ENCODE measurements around the gene FARS2.

The FARS2 gene

DNA sequence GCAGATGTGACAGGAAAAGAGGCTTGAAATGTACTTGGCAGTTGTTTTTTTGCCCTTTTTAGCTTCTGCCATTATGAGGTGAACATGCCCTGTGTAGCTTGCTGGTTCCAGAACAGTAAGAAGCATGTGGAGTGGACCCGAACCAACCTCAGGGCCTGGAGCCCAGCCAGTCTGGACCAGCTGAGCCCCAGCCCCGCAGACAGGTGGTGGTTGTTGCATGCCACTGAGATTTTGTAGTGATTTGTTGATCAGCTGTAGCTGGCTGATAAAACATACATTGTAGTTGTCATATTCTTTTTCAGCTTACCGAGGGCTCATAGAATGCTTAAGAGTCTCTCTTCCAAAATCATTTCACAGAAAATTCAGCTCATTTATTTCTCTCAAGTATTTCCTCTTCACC lies 182.2 kb downstream of the FARS2 start:
- no peaks in the 10 kb centered on the region for H3K79me1 ChIP-seq (ENCODE audit: low read length)
- no peak overlapping the region for H3K14ac ChIP-seq (ENCODE audit: low read length)
- no peak overlapping the region for H3K4ac ChIP-seq (ENCODE audit: low read depth, low read length)
- H4K8ac ChIP-seq (ENCODE audit: low read depth, low read length), result no peak overlapping the region
- no peak overlapping the region for H4K91ac ChIP-seq (ENCODE audit: low read depth, low read length)
- no peaks in the 10 kb centered on the region for H3K36me3 ChIP-seq (ENCODE audit: control insufficient read depth in 1 of 2, insufficient read depth in 2 of 2, low read length in 2 of 2)
- no peak overlapping the region for H3K23ac ChIP-seq (ENCODE audit: low read length)
- H3K27me3 ChIP-seq (ENCODE audit: insufficient read depth, low read length), result no peaks in the 10 kb centered on the region
- no peak overlapping the region for H4K12ac ChIP-seq (ENCODE audit: low read depth, low read length)
- H3K18ac ChIP-seq (ENCODE audit: low read length), result no peak overlapping the region
- H3K9me3 ChIP-seq (ENCODE audit: insufficient read depth, low read depth, low read length), result no peaks in the 10 kb centered on the region
- H3K4me1 ChIP-seq (ENCODE audit: control insufficient read depth in 1 of 2, insufficient read depth in 2 of 2, low read length in 2 of 2), result no peaks in the 10 kb centered on the region
- no peak overlapping the region for H2AFZ ChIP-seq (ENCODE audit: insufficient read depth, low read length, poor library complexity)
- no peaks in the 10 kb centered on the region for H3K79me2 ChIP-seq (ENCODE audit: control insufficient read depth, insufficient read depth, low read length, poor library complexity)
- no peak overlapping the region for H3K9ac ChIP-seq (ENCODE audit: low read length)
- H2BK120ac ChIP-seq (ENCODE audit: insufficient read depth, low read length, poor library complexity), result no peak overlapping the region
- H3K27ac ChIP-seq (ENCODE audit: low read depth, low read length), result no peak overlapping the region
- no peak overlapping the region for H2BK12ac ChIP-seq (ENCODE audit: low read length)
- DNase-seq, result no peak
- H2BK5ac ChIP-seq (ENCODE audit: low read depth, low read length, poor library complexity), result no peak overlapping the region
- no peak overlapping the region for H2AK5ac ChIP-seq (ENCODE audit: low read length)
- WGBS (ENCODE audit: extremely low coverage, insufficient coverage, insufficient read length), result no CpG with 5 or more reads among the region's 3 CpGs
- H3K4me2 ChIP-seq (ENCODE audit: low read length), result no peak overlapping the region
- no peak overlapping the region for H3K4me3 ChIP-seq (ENCODE audit: low read depth, low read length)

DNA sequence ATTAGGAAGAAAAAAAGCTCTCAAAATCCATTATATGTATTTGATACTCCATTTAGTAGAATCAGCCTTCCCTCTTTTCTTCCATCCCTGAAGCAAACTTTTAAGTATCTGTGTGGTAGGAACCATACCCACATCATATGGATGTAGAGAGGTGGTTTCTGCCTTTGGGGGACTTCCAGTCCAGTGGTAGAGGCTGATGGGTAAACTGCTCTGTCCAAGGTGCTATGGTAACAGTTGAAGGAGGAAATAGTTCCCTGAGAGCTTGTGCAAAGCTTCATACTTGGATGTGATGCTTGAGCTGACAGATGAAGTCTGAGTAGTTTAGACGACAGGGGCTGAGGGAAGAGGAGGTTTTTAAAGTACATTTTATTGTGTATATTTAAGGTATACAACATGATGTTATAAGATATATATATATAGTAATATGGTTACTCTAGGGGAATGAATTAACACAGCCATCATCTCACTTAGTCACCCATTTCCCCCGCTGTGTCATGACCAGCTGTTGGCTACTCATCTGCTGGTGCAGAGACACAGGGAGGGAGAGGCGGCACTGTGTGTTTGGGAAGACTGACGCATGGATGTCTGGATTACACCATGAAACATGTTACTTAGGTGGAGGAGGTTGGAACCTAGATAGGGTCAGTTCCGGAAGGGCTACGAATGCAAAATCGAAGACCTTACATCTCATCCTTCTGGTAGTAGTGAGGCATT lies 185.2 kb downstream of the FARS2 start:
- no CpG with 5 or more reads among the region's 7 CpGs for WGBS (ENCODE audit: extremely low coverage, insufficient coverage, insufficient read length)

DNA sequence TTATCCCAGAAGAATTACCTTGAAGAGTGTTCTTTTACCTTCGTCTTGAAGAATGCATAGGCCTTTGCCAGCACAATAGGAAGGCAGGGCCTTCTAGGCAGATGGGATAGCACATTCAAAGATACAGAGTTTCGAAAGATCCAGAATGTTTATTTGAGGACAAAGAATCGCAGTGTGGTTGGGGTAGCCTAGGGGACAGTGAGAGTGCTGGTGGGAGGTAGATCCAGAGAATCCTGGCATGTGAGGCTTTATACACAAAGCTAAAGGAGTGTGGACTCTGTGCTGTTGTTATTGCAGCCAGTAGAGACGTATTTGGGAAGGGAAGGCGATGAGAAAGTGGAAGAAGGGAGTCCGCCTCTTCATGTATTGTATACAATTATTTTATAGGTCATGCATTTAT lies 186.6 kb downstream of the FARS2 start:
- no peak overlapping the region for H4K8ac ChIP-seq (ENCODE audit: low read depth, low read length)
- no peak overlapping the region for H3K4me2 ChIP-seq (ENCODE audit: low read length)
- H3K79me1 ChIP-seq (ENCODE audit: low read length), result no peaks in the 10 kb centered on the region
- H3K9ac ChIP-seq (ENCODE audit: low read length), result no peak overlapping the region
- H3K18ac ChIP-seq (ENCODE audit: low read length), result no peak overlapping the region
- no peak overlapping the region for H4K12ac ChIP-seq (ENCODE audit: low read depth, low read length)
- DNase-seq, result no peak
- WGBS (ENCODE audit: extremely low coverage, insufficient coverage, insufficient read length), result no CpG with 5 or more reads among the region's 6 CpGs
- H2BK120ac ChIP-seq (ENCODE audit: insufficient read depth, low read length, poor library complexity), result no peak overlapping the region
- no peaks in the 10 kb centered on the region for H3K27me3 ChIP-seq (ENCODE audit: insufficient read depth, low read length)
- no peaks in the 10 kb centered on the region for H3K36me3 ChIP-seq (ENCODE audit: control insufficient read depth in 1 of 2, insufficient read depth in 2 of 2, low read length in 2 of 2)
- no peak overlapping the region for H2BK5ac ChIP-seq (ENCODE audit: low read depth, low read length, poor library complexity)
- peaks cover 3% of the 10 kb centered on the region for H3K9me3 ChIP-seq (ENCODE audit: insufficient read depth, low read depth, low read length)
- no peak overlapping the region for H3K4me3 ChIP-seq (ENCODE audit: low read depth, low read length)
- no peak overlapping the region for H3K27ac ChIP-seq (ENCODE audit: low read depth, low read length)
- H4K91ac ChIP-seq (ENCODE audit: low read depth, low read length), result no peak overlapping the region
- no peak overlapping the region for H3K4ac ChIP-seq (ENCODE audit: low read depth, low read length)
- H2BK12ac ChIP-seq (ENCODE audit: low read length), result no peak overlapping the region
- no peak overlapping the region for H2AK5ac ChIP-seq (ENCODE audit: low read length)
- no peak overlapping the region for H2AFZ ChIP-seq (ENCODE audit: insufficient read depth, low read length, poor library complexity)
- H3K23ac ChIP-seq (ENCODE audit: low read length), result no peak overlapping the region
- H3K79me2 ChIP-seq (ENCODE audit: control insufficient read depth, insufficient read depth, low read length, poor library complexity), result no peaks in the 10 kb centered on the region
- H3K4me1 ChIP-seq (ENCODE audit: control insufficient read depth in 1 of 2, insufficient read depth in 2 of 2, low read length in 2 of 2), result no peaks in the 10 kb centered on the region
- H3K14ac ChIP-seq (ENCODE audit: low read length), result no peak overlapping the region

More for the DNA sequence above, 185.2 kb downstream of the FARS2 start:
- H3K4me2 ChIP-seq (ENCODE audit: low read length), result no peak overlapping the region
- no peak overlapping the region for H4K8ac ChIP-seq (ENCODE audit: low read depth, low read length)
- no peak overlapping the region for H3K9ac ChIP-seq (ENCODE audit: low read length)
- no peak overlapping the region for H2BK5ac ChIP-seq (ENCODE audit: low read depth, low read length, poor library complexity)
- no peaks in the 10 kb centered on the region for H3K79me2 ChIP-seq (ENCODE audit: control insufficient read depth, insufficient read depth, low read length, poor library complexity)
- no peak overlapping the region for H3K27ac ChIP-seq (ENCODE audit: low read depth, low read length)
- no peak overlapping the region for H2BK12ac ChIP-seq (ENCODE audit: low read length)
- H2AFZ ChIP-seq (ENCODE audit: insufficient read depth, low read length, poor library complexity), result no peak overlapping the region
- H2AK5ac ChIP-seq (ENCODE audit: low read length), result no peak overlapping the region
- H3K36me3 ChIP-seq (ENCODE audit: control insufficient read depth in 1 of 2, insufficient read depth in 2 of 2, low read length in 2 of 2), result no peaks in the 10 kb centered on the region
- DNase-seq, result no peak
- H3K14ac ChIP-seq (ENCODE audit: low read length), result no peak overlapping the region
- no peak overlapping the region for H3K4me3 ChIP-seq (ENCODE audit: low read depth, low read length)
- H3K4ac ChIP-seq (ENCODE audit: low read depth, low read length), result no peak overlapping the region
- no peak overlapping the region for H3K18ac ChIP-seq (ENCODE audit: low read length)
- no peak overlapping the region for H4K12ac ChIP-seq (ENCODE audit: low read depth, low read length)
- H3K4me1 ChIP-seq (ENCODE audit: control insufficient read depth in 1 of 2, insufficient read depth in 2 of 2, low read length in 2 of 2), result no peaks in the 10 kb centered on the region
- no peak overlapping the region for H4K91ac ChIP-seq (ENCODE audit: low read depth, low read length)
- no peak overlapping the region for H2BK120ac ChIP-seq (ENCODE audit: insufficient read depth, low read length, poor library complexity)
- no peak overlapping the region for H3K23ac ChIP-seq (ENCODE audit: low read length)
- no peaks in the 10 kb centered on the region for H3K27me3 ChIP-seq (ENCODE audit: insufficient read depth, low read length)
- H3K79me1 ChIP-seq (ENCODE audit: low read length), result no peaks in the 10 kb centered on the region
- no peaks in the 10 kb centered on the region for H3K9me3 ChIP-seq (ENCODE audit: insufficient read depth, low read depth, low read length)

DNA sequence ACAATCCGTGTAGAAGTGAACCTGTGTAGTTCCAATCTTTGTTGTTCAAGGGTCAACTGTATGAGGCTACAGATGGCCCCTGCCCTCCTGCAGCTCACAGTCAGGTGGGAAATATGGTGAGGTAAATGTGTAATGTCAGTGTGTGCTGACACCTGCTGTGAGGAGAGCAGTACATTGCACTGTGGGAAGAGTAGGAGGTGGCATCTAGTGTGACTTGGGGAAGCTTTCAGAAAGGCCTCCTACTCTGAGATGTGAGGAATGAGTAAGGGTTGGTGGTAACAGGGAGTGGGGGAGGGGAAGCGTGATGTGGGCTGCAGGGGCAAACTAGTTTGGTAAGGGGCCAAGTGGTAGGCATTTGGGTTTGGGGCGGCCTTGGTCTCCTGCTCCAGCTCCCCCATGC lies 188.8 kb downstream of the FARS2 start:
- no peak overlapping the region for H2AFZ ChIP-seq (ENCODE audit: insufficient read depth, low read length, poor library complexity)
- H3K9ac ChIP-seq (ENCODE audit: low read length), result no peak overlapping the region
- H3K27ac ChIP-seq (ENCODE audit: low read depth, low read length), result no peak overlapping the region
- H3K18ac ChIP-seq (ENCODE audit: low read length), result no peak overlapping the region
- no peak overlapping the region for H2AK5ac ChIP-seq (ENCODE audit: low read length)
- no peaks in the 10 kb centered on the region for H3K79me1 ChIP-seq (ENCODE audit: low read length)
- H2BK12ac ChIP-seq (ENCODE audit: low read length), result no peak overlapping the region
- H3K27me3 ChIP-seq (ENCODE audit: insufficient read depth, low read length), result no peaks in the 10 kb centered on the region
- no peaks in the 10 kb centered on the region for H3K4me1 ChIP-seq (ENCODE audit: control insufficient read depth in 1 of 2, insufficient read depth in 2 of 2, low read length in 2 of 2)
- H3K23ac ChIP-seq (ENCODE audit: low read length), result no peak overlapping the region
- no peaks in the 10 kb centered on the region for H3K36me3 ChIP-seq (ENCODE audit: control insufficient read depth in 1 of 2, insufficient read depth in 2 of 2, low read length in 2 of 2)
- no peak overlapping the region for H4K12ac ChIP-seq (ENCODE audit: low read depth, low read length)
- no peak overlapping the region for H2BK120ac ChIP-seq (ENCODE audit: insufficient read depth, low read length, poor library complexity)
- no peak overlapping the region for H3K4ac ChIP-seq (ENCODE audit: low read depth, low read length)
- no CpG with 5 or more reads among the region's 3 CpGs for WGBS (ENCODE audit: extremely low coverage, insufficient coverage, insufficient read length)
- H3K79me2 ChIP-seq (ENCODE audit: control insufficient read depth, insufficient read depth, low read length, poor library complexity), result no peaks in the 10 kb centered on the region
- H4K8ac ChIP-seq (ENCODE audit: low read depth, low read length), result no peak overlapping the region
- no peak overlapping the region for H2BK5ac ChIP-seq (ENCODE audit: low read depth, low read length, poor library complexity)
- H3K4me3 ChIP-seq (ENCODE audit: low read depth, low read length), result no peak overlapping the region
- no peak overlapping the region for H4K91ac ChIP-seq (ENCODE audit: low read depth, low read length)
- H3K4me2 ChIP-seq (ENCODE audit: low read length), result no peak overlapping the region
- no peak overlapping the region for H3K14ac ChIP-seq (ENCODE audit: low read length)
- peaks cover 3% of the 10 kb centered on the region for H3K9me3 ChIP-seq (ENCODE audit: insufficient read depth, low read depth, low read length)
- no peak for DNase-seq
